Fibroblast of lung (primary cell): ENCODE data around the gene ABI3. TPM values are rescaled to one million over a fixed set of nuclear protein-coding genes. Genes with fewer than 3 reads are reported as not detected.
"Not testable (repeated sequence)": the region's sequence is repeated elsewhere in the genome, so short reads cannot be mapped to it uniquely, and the experiment has no call there.

Source experiments
- DNase-seq, 2 donors: peaks; one replicate each; pipeline versions ENCODE4 v3.0.0 to v3.0.0-alpha.2; 2010; ENCODE audit warnings: low read depth in 2 of 2
- H2AFZ ChIP-seq: 2 replicates; pipeline ENCODE4 v1.5.1; 2012; ENCODE audit warnings: low read length, control low read depth, inconsistent platforms
- H3K27ac ChIP-seq: 2 replicates; pipeline ENCODE4 v1.5.1; 2011; ENCODE audit warnings: low read length, control low read depth; ENCODE audit not compliant: insufficient read depth
- H3K27me3 ChIP-seq: 2 replicates; pipeline ENCODE4 v1.5.1; 2011; ENCODE audit warnings: mild to moderate bottlenecking, low read length; ENCODE audit not compliant: control insufficient read depth, insufficient read depth
- H3K36me3 ChIP-seq: 2 replicates; pipeline ENCODE4 v1.5.1; 2011; ENCODE audit warnings: low read length; ENCODE audit not compliant: control insufficient read depth, insufficient read depth
- H3K4me1 ChIP-seq: 2 replicates; pipeline ENCODE4 v1.5.1; 2011; ENCODE audit warnings: low read length; ENCODE audit not compliant: control insufficient read depth, insufficient read depth; ENCODE audit errors: extremely low read depth
- H3K4me2 ChIP-seq: 2 replicates; pipeline ENCODE4 v1.5.1; 2011; ENCODE audit warnings: low read length, control low read depth; ENCODE audit not compliant: insufficient read depth; ENCODE audit errors: extremely low read depth
- H3K4me3 ChIP-seq, 4 experiments: fragments of 200-600 bp in 1 of 4; sonication (generic) in 1 of 4; replicated peaks in 1 of 4; 2 replicates each; pipeline ENCODE4 v1.5.1; 2011 to 2016; ENCODE audit warnings: low read length in 4 of 4, low read depth in 3 of 4, mild to moderate bottlenecking in 3 of 4, control low read depth in 2 of 4, inconsistent platforms in 1 of 4, mixed read lengths in 1 of 4; ENCODE audit not compliant: insufficient read depth in 1 of 4; ENCODE audit errors: control extremely low read depth in 1 of 4
- H3K79me2 ChIP-seq: 2 replicates; pipeline ENCODE4 v1.5.1; 2012; ENCODE audit warnings: mild to moderate bottlenecking, low read length, inconsistent platforms; ENCODE audit not compliant: control insufficient read depth, insufficient read depth
- H3K9ac ChIP-seq: 2 replicates; pipeline ENCODE4 v1.5.1; 2011; ENCODE audit warnings: mild to moderate bottlenecking, low read length, control low read depth; ENCODE audit not compliant: insufficient read depth
- H3K9me3 ChIP-seq: 2 replicates; pipeline ENCODE4 v1.5.1; 2012; ENCODE audit warnings: low read depth, low read length; ENCODE audit not compliant: control insufficient read depth, insufficient read depth
- H4K20me1 ChIP-seq: 2 replicates; pipeline ENCODE4 v1.5.1; 2011; ENCODE audit warnings: low read length; ENCODE audit not compliant: control insufficient read depth, insufficient read depth; ENCODE audit errors: extremely low read depth
- CTCF ChIP-seq, 2 donors: IDR thresholded peaks in 1 of 2; conservative IDR thresholded peaks in 1 of 2; 1 replicate in 1 of 2; 2 replicates in 1 of 2; pipeline ENCODE4 v1.5.1; 2011 to 2012; ENCODE audit warnings: low read length in 2 of 2, control low read depth in 1 of 2, inconsistent platforms in 1 of 2, low read depth in 1 of 2, mild to moderate bottlenecking in 1 of 2
- EZH2 ChIP-seq: IDR thresholded peaks from 2 replicates; pipeline ENCODE4 v1.5.1; 2012; ENCODE audit warnings: low read length, control low read depth, mild to moderate bottlenecking; ENCODE audit errors: missing control alignments
- polyA plus RNA-seq, 2 donors: library from polyadenylated mRNA; depleted of rRNA in 1 of 2; stranded (reverse) in 1 of 2; unstranded in 1 of 2; fragments of >200 nt; gene quantifications; 2 replicates each; pipeline ENCODE4 v1.2.1, GENCODE V29; 2011 to 2012; ENCODE audit warnings: missing spikeins in 1 of 2
- total RNA-seq: library from RNA; depleted of rRNA; stranded (reverse); fragments of >200 nt; gene quantifications from 2 replicates; pipeline ENCODE4 v1.2.1, GENCODE V29; 2014

ABI3 gene
- total and polyA plus RNA-seq, 2 donors (not counting 1 experiment from before 2014, with no cell fraction given): 1.3 TPM; not detected in 1

- no peak overlapping the region for H3K4me3 ChIP-seq
- H3K9me3 ChIP-seq: no peaks in the 10 kb centered on the region
- no peak for DNase-seq
- no peaks in the 10 kb centered on the region for H4K20me1 ChIP-seq
- no peaks in the 10 kb centered on the region for H3K27me3 ChIP-seq
- H3K4me1 ChIP-seq: no peaks in the 10 kb centered on the region
- no peak overlapping the region for H2AFZ ChIP-seq
- TF ChIP-seq CTCF (conservative IDR thresholded peaks at IDR 0.05 in 1 of 2, IDR thresholded peaks at IDR 0.05 in 1 of 2; ENCODE audit: low read depth in 1 of 2, low read length in 2 of 2): no peak
- TF ChIP-seq EZH2: no peak
- H3K36me3 ChIP-seq: no peaks in the 10 kb centered on the region
- H3K4me2 ChIP-seq: no peak overlapping the region
- no peak overlapping the region for H3K27ac ChIP-seq
- no peaks in the 10 kb centered on the region for H3K79me2 ChIP-seq
- H3K9ac ChIP-seq: no peak overlapping the region
These were observed 26.7 kb upstream of the ABI3 start for GRCh38 chr17:49183801-49184200.

GRCh38 chr17:49184522-49184921 lies 26.0 kb upstream of the ABI3 start:
- H2AFZ ChIP-seq, H3K9me3 ChIP-seq, H3K4me2 ChIP-seq, H3K9ac ChIP-seq, DNase-seq, H3K36me3 ChIP-seq, H3K4me3 ChIP-seq, H4K20me1 ChIP-seq, H3K27ac ChIP-seq, H3K4me1 ChIP-seq, H3K79me2 ChIP-seq, H3K27me3 ChIP-seq: not testable (repeated sequence)

- not testable (repeated sequence) for H3K36me3 ChIP-seq, H3K4me2 ChIP-seq, H2AFZ ChIP-seq, H3K9me3 ChIP-seq, H3K27ac ChIP-seq, H3K9ac ChIP-seq, H3K4me3 ChIP-seq, H4K20me1 ChIP-seq, H3K79me2 ChIP-seq, H3K27me3 ChIP-seq, H3K4me1 ChIP-seq, DNase-seq
These were observed 25.1 kb upstream of the ABI3 start for GRCh38 chr17:49185381-49185780.

GRCh38 chr17:49187301-49187700 lies 23.2 kb upstream of the ABI3 start:
- no peaks in the 10 kb centered on the region for H3K9me3 ChIP-seq
- TF ChIP-seq CTCF (conservative IDR thresholded peaks at IDR 0.05 in 1 of 2, IDR thresholded peaks at IDR 0.05 in 1 of 2; ENCODE audit: low read depth in 1 of 2, low read length in 2 of 2) (no peak), EZH2 (no peak)
- no peaks in the 10 kb centered on the region for H3K27me3 ChIP-seq
- no peak overlapping the region for H3K27ac ChIP-seq
- no peak overlapping the region for H2AFZ ChIP-seq
- H3K4me1 ChIP-seq: no peaks in the 10 kb centered on the region
- H4K20me1 ChIP-seq: no peaks in the 10 kb centered on the region
- no peak for DNase-seq
- no peaks in the 10 kb centered on the region for H3K79me2 ChIP-seq
- no peak overlapping the region for H3K9ac ChIP-seq
- H3K4me2 ChIP-seq: no peak overlapping the region
- H3K4me3 ChIP-seq: no peak overlapping the region
- H3K36me3 ChIP-seq: no peaks in the 10 kb centered on the region
